ENCODE results near the gene NEUROD4.
A peak's percentile ranks its signal among the peaks of the same experiment; 100 is the strongest.

Gene NEUROD4

GRCh38 chr12:54998958-54999510 is 20.7 kb upstream of the NEUROD4 start:
- DNase-seq: peak; percentile 40

GRCh38 chr12:55001198-55001868 is 18.4 kb upstream of the NEUROD4 start:
- no peak for DNase-seq

GRCh38 chr12:55002355-55002754 is 17.4 kb upstream of the NEUROD4 start:
- DNase-seq: no peak

GRCh38 chr12:55008944-55009585 is 10.7 kb upstream of the NEUROD4 start:
- DNase-seq: peak; percentile 95

GRCh38 chr12:55017416-55017925 is 2.3 kb upstream of the NEUROD4 start:
- DNase-seq: peak; percentile 49

- DNase-seq: no peak
Observed at GRCh38 chr12:55024575-55024974, 4.8 kb downstream of the NEUROD4 start.

- no peak for DNase-seq
Observed at GRCh38 chr12:55025508-55025907, 5.7 kb downstream of the NEUROD4 start.

GRCh38 chr12:55034218-55034617 is 14.4 kb downstream of the NEUROD4 start:
- DNase-seq: no peak

- no peak for DNase-seq
Observed at GRCh38 chr12:55036326-55037115, 16.7 kb downstream of the NEUROD4 start.

- DNase-seq: no peak
Observed at GRCh38 chr12:55037351-55037987, 17.7 kb downstream of the NEUROD4 start.

GRCh38 chr12:55039395-55040354 is 19.9 kb downstream of the NEUROD4 start:
- no peak for DNase-seq

- no peak for DNase-seq
Observed at GRCh38 chr12:55041345-55042055, 21.7 kb downstream of the NEUROD4 start.

GRCh38 chr12:55043542-55043941 is 23.8 kb downstream of the NEUROD4 start:
- no peak for DNase-seq

- DNase-seq: no peak
Observed at GRCh38 chr12:55044135-55044534, 24.4 kb downstream of the NEUROD4 start.

- no peak for DNase-seq
Observed at GRCh38 chr12:55049676-55050075, 29.9 kb downstream of the NEUROD4 start.

GRCh38 chr12:55051197-55051947 is 31.6 kb downstream of the NEUROD4 start:
- peak; percentile 67 for DNase-seq

- DNase-seq: peak; percentile 92
Observed at GRCh38 chr12:55057481-55057880, 37.7 kb downstream of the NEUROD4 start.

GRCh38 chr12:55058082-55058481 is 38.3 kb downstream of the NEUROD4 start:
- DNase-seq: no peak

GRCh38 chr12:55058776-55059175 is 39.0 kb downstream of the NEUROD4 start:
- no peak for DNase-seq

- DNase-seq: no peak
Observed at GRCh38 chr12:55060470-55060869, 40.7 kb downstream of the NEUROD4 start.

Data from NCI-H2171 (cell line).